ENCODE data around the gene NUBPL.
"Not testable (repeated sequence)": the region's sequence is repeated elsewhere in the genome, so short reads cannot be mapped to it uniquely, and the experiment has no call there.

The NUBPL gene

DNA sequence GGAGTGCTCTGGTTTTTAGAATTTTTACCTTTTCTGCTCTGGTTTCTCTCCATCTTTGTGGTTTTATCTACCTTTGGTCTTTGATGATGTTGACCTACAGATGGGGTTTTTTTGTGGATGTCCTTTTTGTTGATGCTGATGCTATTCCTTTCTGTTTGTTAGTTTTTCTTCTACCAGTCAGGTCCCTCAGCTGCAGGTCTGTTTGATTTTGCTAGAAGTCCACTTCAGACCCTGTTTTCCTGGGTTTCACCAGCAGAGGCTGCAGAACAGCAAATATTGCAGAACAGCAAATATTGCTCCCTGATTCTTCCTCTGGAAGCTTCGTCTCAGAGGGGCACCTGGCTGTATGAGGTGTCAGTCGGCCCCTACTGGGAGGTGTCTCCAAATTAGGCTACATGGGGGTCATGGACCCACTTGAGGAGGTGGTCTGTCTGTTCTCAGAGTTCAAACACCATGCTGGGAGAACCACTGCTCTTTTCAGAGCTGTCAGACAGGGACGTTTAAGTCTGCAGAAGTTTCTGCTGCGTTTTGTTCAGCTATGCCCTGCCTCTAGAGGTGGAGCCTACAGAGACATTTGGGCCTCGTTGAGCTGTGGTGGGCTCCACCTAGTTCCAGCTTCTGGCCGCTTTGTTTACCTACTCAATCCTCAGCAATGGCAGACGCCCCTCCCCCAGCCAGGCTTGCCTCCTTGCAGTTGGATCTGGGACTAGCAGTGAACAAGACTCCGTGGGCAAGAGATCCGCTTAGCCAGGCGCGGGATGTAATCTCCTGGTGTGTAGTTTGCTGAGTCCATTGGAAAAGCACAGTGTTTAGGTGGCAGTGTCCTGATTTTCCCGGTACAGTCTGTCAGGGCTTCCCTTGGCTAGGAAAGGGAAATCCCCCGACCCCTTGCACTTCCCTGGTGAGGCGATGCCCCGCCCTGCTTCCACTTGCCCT, 250.8 kb downstream of the NUBPL start:
- DNase-seq (ENCODE audit: low read depth, low spot score), result not testable (repeated sequence)

DNA sequence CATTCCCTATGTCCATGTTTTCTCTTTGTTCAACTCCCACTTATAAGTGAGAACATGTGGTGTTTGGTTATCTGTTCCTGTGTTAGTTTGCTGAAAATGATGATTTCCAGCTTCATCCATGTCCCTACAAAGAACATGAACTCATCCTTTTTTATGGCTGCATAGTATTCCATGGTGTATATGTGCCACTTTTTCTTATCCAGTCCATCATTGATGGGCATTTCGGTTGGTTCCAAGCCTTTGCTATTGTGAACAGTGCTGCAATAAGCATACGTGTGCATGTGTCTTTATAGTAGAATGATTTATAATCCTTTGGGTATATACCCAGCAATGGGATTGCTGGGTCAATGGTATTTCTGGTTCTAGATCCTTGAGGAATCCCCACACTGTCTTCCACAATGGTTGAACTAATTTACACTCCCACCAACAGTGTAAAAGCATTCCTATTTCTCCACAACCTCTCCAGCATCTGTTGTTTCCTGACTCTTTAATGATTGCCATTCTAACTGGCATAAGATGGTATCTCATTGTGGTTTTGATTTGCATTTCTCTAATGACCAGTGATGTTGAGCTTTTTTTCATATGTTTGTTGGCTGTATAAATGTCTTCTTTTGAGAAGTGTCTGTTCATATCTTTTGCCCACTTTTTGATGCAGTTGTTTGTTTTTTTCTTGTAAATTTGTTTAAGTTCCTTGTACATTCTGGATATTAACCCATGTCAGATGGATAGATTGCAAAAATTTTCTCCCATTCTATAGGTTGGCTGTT, 252.7 kb downstream of the NUBPL start:
- DNase-seq (ENCODE audit: low read depth, low spot score), result not testable (repeated sequence)

DNA sequence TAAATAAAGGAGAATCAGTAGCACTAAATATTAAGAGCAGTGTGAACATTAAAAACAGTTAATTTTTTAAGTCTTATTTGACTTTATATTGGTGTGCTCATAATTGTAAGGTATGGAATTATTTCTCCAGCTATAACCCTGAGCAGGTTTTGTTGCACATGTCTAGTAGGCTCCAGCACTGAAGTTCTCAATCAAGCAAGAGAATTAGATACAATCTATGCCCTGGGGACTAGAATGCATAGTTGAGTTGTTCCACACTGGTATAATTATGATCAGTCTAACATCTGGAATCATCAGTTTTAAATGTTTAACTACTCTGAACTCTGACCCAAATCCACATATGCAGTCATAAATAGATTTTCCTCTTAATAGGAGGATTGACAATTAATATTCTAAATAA, 258.1 kb downstream of the NUBPL start:
- DNase-seq (ENCODE audit: low read depth, low spot score), result no peak

DNA sequence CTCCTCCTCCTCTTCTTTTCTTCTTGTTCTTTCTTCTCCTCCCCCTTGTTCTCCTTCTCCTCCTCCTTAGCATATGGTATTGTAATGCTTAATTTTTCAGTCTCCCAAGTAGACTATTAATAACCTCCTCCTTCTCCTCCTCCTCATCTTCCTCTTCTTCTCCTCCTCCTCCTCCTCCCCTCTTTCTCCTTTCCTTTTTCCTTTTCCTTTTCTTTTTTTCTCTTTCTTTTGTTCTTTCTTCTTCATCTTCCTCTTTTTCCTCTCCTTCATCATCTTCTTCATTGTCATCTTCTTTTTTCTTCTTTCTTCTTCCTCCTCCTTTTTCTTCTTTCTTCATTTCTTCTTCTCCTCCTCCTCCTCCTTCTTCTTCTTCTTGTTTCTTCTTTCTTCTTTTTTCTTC, 264.3 kb downstream of the NUBPL start:
- DNase-seq (ENCODE audit: low read depth, low spot score), result no peak

DNA sequence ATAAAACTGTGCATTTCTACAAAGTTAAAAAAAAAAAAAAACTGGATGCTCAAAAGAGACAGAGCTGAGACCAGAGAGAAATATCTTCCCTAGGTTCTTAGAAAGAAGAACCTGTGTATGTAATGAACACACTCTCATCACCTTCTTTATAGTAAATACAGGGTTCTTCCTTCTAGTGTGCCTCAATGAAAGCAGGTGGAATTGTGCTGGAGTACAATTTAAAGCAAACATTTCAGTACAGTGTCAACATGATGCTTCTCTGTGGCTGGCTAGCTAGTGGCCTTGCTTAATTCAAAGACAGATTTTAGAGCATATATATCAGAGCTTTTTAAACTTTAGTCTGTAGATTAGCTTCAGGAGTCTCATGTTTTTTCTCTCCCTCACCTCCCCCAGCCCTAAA, 266.1 kb downstream of the NUBPL start:
- no peak for DNase-seq (ENCODE audit: low read depth, low spot score)

DNA sequence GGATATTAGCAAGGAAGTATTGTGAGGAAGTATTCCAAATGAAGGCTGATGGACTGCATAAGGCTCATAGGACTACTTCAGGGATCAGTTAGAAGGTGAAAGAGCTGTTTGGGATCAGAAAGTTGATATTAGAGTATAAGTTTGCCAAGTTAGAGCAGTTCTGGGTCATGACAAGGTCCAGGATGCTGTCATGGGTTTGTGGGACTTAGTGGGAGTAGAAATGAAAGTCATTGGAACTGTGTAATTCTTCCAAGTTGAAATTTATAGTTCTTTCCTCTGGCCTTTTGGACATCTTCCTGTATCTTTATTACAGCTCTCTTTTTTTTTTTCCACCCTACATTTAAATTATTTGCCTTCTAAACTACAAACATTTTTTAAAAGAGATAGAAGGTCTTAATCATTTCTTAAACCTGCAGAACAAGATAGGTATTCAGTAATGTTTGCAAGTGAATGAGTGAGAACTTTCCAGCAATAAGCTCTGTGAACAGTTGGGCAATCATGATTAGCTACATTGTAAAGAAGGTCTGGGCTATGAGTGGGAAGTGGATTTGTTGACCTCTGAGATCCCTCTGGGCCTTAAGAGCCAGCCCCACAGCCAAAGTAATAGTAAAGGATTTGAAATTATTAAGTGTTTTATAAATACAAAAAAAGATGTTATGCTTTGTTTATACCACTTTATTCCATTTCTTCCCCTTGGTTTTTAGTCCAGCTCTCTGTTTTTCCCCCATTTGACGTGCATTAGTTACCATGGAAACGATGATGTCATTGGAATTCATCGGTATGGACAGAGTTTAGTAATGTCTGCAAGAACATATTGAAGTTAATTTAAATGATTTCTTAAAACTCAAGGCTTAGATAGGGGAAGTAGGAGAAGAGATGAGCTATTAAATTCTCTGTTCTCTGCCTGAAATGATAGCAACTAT, 268.0 kb downstream of the NUBPL start:
- DNase-seq (ENCODE audit: low read depth, low spot score), result no peak

DNA sequence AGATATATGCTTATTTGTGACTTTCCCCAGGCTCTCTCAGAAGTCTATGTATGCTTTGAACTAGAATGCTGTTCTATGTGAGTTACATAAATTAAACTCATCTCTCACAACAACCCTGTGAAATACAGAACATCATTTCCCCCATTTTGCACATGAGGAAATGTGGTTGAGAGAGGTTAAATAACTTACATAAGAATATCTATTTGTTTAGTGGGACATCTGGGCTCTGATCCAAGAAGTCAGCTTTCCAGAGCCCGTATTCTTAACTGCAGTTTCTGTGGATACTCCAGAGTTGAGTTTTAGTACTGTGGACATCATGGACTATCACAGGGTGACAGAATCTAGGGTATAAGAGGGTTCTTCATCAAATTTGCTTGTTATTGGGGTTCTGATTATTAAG, 273.4 kb downstream of the NUBPL start:
- no peak for DNase-seq (ENCODE audit: low read depth, low spot score)

DNA sequence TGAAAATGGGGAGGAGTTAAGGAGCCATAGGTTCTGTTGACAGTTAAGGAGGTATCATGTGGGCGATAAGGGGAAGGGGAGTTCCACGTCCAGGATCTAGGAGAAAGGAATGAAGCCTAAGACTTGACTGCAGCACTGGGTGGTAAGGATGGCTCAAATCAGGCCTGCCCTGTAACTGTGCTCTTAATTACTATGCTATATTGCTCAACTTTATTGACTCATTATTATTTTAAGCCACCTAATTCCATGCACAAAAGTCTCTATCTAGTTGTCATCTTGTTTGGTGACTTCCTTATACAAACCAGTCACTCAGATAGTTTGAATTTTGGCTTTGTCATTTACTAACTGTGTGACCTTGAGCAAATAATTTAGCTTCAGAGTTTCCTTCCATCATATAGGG, 273.8 kb downstream of the NUBPL start:
- no peak for DNase-seq (ENCODE audit: low read depth, low spot score)

DNA sequence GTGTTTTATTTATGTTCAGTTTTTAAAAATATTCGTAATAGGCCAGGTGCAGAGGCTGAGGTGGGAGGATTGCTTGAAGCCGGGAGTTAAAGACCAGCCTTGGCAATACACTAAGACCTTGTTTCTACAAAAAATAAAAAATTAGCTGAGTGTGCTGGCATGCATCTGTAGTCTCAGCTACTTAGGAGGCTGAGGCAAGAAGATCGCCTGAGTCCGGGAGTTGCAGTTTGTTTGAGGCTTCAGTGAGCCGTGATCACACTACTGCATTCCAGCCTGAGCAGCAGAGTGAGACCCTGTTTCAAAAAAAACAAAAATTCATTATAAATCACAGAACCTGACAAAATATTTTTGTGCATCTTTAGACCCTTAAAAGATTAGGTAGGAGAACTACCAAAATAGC, 275.8 kb downstream of the NUBPL start:
- DNase-seq (ENCODE audit: low read depth, low spot score), result no peak

DNA sequence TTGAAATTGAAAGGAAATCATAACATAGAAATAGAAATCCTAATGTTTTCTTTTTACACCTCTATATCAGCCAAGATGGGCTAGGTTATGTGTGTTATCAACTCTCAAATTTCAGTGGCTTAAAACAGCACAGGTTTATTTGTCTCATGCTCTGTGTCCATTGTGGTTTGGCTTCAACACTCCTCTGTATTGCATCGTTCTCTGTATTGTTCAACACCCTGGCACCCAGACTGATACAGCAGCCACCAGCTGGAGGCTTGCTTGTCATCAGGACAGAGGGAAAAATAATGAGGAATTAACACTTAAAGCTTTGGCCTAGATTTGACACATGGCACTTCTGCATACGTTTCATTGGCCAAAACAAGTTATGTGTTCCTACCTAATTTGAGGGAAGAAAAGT, 281.7 kb downstream of the NUBPL start:
- no peak for DNase-seq (ENCODE audit: low read depth, low spot score)

DNA sequence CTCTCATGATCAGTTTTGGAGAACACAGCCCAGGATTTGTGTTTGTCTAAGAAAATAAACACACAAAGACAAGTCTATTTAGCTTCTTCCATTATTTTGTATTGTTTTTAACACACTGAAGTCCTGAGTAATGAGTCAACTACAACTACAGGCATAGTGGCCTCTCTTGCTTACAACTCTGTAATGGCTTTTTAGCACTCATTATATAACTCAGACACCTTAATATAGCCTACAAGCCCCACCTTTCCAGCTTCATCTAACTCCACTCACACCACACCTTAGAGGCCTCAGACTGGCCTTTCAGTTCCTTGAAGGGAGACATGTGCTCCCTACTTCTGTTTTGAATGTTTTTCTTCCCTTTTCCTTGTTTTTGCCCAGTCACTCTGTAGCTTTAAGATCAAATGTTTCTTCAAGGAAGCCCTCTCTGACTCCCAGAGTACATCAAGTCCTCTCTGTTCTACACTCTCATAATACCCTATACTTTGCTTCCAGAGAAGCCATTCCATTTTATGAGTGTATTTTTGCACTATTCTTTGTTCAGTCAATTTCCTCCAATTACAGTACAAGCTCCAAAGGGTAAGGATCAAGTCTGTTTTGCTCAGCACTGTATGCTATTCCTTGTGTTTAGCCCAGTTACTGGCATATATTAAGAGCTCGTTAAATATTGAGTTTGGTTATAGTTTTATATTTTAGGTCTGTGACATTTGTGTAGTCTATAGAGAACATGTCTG, 282.3 kb downstream of the NUBPL start:
- DNase-seq (ENCODE audit: low read depth, low spot score), result no peak

DNA sequence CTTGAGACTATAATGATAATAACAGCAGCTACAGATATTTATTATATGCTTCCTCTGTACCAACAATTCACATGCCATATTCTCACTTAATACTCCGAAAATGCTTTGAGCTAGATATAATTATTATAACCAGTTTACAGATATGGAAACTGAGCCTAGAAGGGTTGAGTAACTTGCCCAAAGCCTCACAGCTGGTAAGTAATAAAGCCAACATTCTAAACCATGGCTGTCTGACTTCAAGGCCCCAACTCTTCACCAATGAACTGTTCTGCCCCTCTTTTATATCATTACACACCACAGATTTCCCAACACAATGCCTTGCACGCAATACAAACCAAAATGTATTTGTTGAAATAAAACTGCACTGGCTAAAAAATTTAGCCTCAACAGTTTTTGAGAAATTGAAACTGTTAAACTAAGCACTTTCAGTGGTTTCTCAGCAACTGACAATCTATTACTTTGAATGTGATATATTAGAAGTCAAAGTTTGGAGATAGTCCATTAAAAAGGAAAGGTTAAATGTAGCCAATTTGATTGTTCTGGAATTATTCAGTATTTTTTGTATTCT, 293.4 kb downstream of the NUBPL start:
- DNase-seq (ENCODE audit: low read depth, low spot score), result no peak

DNA sequence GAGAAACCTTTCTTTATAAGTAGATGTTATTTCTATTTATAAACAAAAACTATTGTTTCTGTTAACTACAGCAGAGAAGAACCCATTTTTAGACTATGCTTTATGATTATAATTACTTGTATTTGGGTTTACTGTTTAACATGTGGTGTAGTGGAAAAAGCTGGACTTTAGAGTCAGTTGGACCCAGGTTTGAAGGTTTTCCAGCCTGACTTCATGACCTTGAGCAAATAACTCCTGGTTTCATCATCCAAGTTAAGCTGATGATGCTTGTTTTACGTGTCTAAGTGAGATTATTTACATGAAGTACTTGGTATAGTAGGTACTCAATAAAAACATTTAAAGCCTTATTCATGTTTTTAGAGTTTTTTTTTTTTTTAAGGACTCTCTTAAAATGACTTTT, 294.1 kb downstream of the NUBPL start:
- DNase-seq (ENCODE audit: low read depth, low spot score), result no peak

DNA sequence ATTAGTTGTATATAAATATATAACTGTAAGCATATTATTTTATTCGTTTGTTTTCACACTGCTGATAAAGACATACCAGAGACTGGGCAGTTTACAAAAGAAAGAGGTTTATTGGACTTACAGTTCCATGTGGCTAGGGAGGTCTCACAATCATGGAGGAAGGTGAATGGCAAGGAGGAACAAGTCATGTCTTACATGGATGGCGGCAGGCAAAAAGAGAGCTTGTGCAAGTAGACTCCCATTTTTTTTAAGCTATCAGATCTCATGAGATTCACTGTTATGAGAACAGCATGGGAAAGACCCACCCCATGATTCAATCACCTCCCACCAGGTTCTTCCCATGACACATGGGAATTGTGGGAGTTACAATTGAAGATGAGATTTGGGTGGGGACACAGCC, 294.8 kb downstream of the NUBPL start:
- DNase-seq (ENCODE audit: low read depth, low spot score), result not testable (repeated sequence)

DNA sequence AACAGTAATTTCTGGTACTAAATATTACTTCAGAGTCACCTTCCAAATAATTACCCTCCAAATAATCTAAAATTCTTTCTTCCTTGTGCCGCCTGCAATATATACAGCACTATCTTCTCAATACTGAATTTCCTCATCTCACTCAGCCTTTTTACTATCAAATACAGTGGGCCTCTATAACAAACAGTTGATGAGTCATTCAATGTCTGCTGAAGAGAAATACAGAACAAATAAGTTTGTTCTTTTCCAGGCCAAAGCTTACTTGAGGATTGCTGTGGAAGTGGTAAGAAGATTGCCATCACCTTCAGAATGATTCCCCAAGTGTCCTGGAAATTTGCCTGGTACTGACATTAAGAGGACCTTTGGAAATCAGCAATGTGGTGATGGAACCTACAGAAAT, 297.7 kb downstream of the NUBPL start:
- DNase-seq (ENCODE audit: low read depth, low spot score), result no peak

DNA sequence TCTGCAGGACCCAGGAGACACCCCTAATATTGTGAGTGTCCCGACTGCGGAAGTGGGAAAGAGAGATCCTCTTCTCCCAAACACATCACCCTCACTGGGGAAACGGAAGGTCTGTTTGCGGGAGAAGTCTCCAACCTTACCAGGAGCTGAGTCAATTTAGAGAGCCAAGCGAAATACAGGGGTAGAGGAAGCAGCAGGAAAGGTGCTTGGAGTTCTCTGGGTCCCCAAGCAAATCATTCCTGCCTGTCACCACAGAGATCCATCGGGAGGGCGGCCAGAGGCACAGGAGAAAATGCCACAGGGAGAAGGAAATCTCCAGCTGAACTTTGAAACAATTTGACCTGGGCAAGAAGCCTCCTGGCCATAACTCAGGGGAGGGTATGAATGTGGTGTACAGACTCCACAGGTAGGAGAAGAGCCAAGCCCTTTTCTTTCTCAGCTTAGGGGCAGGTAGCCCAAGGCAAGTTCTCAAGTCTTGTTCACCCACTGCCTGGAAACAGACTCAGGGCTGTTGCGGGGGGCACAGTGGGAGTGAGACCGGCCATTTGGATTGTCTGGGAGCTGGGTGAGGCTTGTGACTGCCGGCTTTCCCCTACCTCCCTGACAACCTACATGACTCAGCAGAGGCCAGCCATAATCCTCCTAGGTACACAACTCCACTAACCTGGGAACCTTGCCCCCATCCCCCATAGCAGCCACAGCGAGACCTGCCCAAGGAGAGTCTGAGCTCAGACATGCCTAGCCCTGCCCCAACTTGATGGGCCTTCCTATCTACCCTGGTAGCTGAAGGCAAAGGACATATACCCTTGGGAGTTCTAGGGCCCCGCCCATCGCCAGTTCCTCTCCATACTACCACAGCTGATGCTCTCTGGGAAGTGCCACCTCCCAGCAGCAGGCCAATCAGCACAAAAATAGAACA, 304.0 kb downstream of the NUBPL start:
- no peak for DNase-seq (ENCODE audit: low read depth, low spot score)

DNA sequence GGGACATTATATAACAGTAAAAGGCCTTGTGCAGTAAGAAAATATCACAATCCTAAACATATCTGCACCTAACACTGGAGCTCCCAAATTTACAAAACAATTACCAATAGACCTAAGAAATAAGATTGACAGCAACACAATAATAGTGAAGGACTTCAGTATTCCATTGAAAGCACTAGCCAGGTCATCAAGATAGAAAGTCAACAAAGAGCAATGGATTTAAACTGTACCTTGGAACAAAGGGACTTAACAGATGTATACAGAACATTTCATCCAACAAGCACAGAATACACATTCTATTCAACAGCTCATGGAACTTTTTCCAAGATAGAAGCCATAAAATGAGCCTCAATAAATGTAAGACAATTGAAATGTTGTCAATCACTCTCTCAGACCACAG, 306.4 kb downstream of the NUBPL start:
- DNase-seq (ENCODE audit: low read depth, low spot score), result no peak

DNA sequence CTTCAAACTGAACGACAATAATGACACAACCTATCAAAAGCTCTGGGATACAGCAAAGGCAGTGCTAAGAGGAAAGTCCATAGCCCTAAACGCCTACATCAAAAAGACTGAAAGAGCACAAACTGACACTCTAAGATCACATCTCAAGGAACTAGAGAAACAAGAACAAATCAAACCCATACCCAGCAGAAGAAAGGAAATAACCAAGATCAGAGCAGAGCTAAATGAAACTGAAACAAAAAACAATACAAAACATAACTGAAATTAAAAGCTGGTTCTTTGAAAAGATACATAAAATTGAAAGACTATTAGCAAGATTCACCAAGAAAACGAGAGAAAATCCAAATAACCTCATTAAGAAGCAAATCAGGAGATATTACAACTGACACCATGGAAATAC, 306.9 kb downstream of the NUBPL start:
- not testable (repeated sequence) for DNase-seq (ENCODE audit: low read depth, low spot score)

DNA sequence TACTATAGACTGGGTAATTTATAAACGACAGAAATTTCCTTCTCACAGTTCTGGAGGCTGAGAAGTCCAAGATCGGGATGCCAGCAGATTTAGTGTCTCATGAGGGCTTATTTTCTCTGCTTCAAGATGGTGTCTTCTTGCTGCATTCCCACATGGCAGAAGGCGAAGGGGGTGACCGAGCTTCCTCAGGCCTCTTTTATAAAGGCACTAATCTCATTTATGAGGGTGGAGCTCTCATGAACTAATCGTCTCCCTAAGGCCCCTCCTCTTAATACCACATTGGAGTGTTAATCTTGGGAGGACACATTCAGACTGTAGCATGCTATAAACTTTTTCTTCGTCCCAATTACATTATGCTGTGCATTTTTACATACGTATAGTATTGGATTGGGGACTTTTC, 315.5 kb downstream of the NUBPL start:
- no peak for DNase-seq (ENCODE audit: low read depth, low spot score)
